Amygdala (tissue), 56 donors: ENCODE data around the gene SLC4A8.

Experiments used
- DNase-seq, 56 donors: peaks; one replicate each; lab custom pipeline; 2025; lab: John Stamatoyannopoulos, UW

Gene SLC4A8

GRCh38 chr12:51520576-51521325 is 96.1 kb downstream of the SLC4A8 start:
- DNase-seq, result peak in 18 of 56 donors; percentile 5 to 49 (median 28)

GRCh38 chr12:51521554-51522276 is 97.1 kb downstream of the SLC4A8 start:
- DNase-seq, result no peak

GRCh38 chr12:51522696-51523095 is 98.1 kb downstream of the SLC4A8 start:
- no peak for DNase-seq

- peak in 5 of 56 donors; percentile 5 to 48 (median 16) for DNase-seq
Observed at GRCh38 chr12:51524386-51524901, 99.8 kb downstream of the SLC4A8 start.

- DNase-seq, result no peak
Observed at GRCh38 chr12:51525518-51525917, 100.9 kb downstream of the SLC4A8 start.

- no peak for DNase-seq
Observed at GRCh38 chr12:51527966-51528365, 103.3 kb downstream of the SLC4A8 start.

- no peak for DNase-seq
Observed at GRCh38 chr12:51528852-51529650, 104.4 kb downstream of the SLC4A8 start.

GRCh38 chr12:51529651-51529970 is 105.0 kb downstream of the SLC4A8 start:
- no peak for DNase-seq

GRCh38 chr12:51530208-51530607 is 105.6 kb downstream of the SLC4A8 start:
- no peak for DNase-seq

- no peak for DNase-seq
Observed at GRCh38 chr12:51531284-51531977, 106.8 kb downstream of the SLC4A8 start.

- DNase-seq, result peak in 54 of 56 donors; percentile 5 to 82 (median 47)
Observed at GRCh38 chr12:51531978-51532497, 107.4 kb downstream of the SLC4A8 start.

- no peak for DNase-seq
Observed at GRCh38 chr12:51533799-51534198, 109.2 kb downstream of the SLC4A8 start.

GRCh38 chr12:51534216-51535074 is 109.8 kb downstream of the SLC4A8 start:
- DNase-seq, result peak in 7 of 56 donors; percentile 2 to 23 (median 5)

- no peak for DNase-seq
Observed at GRCh38 chr12:51536159-51536558, 111.5 kb downstream of the SLC4A8 start.

- DNase-seq, result no peak
Observed at GRCh38 chr12:51538149-51538548, 113.5 kb downstream of the SLC4A8 start.

GRCh38 chr12:51538599-51538998 is 114.0 kb downstream of the SLC4A8 start:
- DNase-seq, result no peak

- no peak for DNase-seq
Observed at GRCh38 chr12:51540996-51541395, 116.4 kb downstream of the SLC4A8 start.

GRCh38 chr12:51546097-51546496 is 121.5 kb downstream of the SLC4A8 start:
- no peak for DNase-seq

- no peak for DNase-seq
Observed at GRCh38 chr12:51547606-51548005, 123.0 kb downstream of the SLC4A8 start.
